ENCODE data around the gene C3orf70. TPM values are rescaled to one million over a fixed set of nuclear protein-coding genes. Genes with fewer than 3 reads are reported as not detected.

The C3orf70 gene
- total and polyA plus RNA-seq, 3 experiments from 2014 or later = 0.07 TPM; not detected in 2

GRCh38 chr3:185030951-185031350 is 121.9 kb downstream of the C3orf70 start:
- Mint-ChIP-seq H3K27ac (no peak overlapping the region), H3K4me3 (no peak overlapping the region), H3K36me3 (peaks cover 54 to 78% (median 71%) of the 10 kb centered on the region in 3 donors), H3K4me1 (no peaks in the 10 kb centered on the region), H3K27me3 (no peaks in the 10 kb centered on the region), H3K9me3 (peaks cover 12 to 23% (median 15%) of the 10 kb centered on the region in 5 donors)
- Histone ChIP-seq H3K9me3 (ENCODE audit: low read length) (no peaks in the 10 kb centered on the region), H3K4me1 (ENCODE audit: insufficient read depth, low read length) (no peaks in the 10 kb centered on the region), H3K4me3 (ENCODE audit: low read length) (no peak overlapping the region), H3K27ac (ENCODE audit: low read depth, low read length) (no peak overlapping the region), H3K36me3 (ENCODE audit: insufficient read depth, low read length) (peaks cover 15% of the 10 kb centered on the region), H3K27me3 (ENCODE audit: insufficient read depth, low read length, poor library complexity, severe bottlenecking) (no peaks in the 10 kb centered on the region)
- no peak for DNase-seq
- ChIA-PET CTCF (no interaction called here), POLR2A (no interaction called here)

GRCh38 chr3:185030399-185030798 is 122.5 kb downstream of the C3orf70 start:
- no peaks in the 10 kb centered on the region for H3K27me3 Mint-ChIP-seq
- Histone ChIP-seq H3K27ac (ENCODE audit: low read depth, low read length) (no peak overlapping the region), H3K27me3 (ENCODE audit: insufficient read depth, low read length, poor library complexity, severe bottlenecking) (no peaks in the 10 kb centered on the region), H3K4me3 (ENCODE audit: low read length) (no peak overlapping the region), H3K9me3 (ENCODE audit: low read length) (no peaks in the 10 kb centered on the region), H3K4me1 (ENCODE audit: insufficient read depth, low read length) (no peaks in the 10 kb centered on the region), H3K36me3 (ENCODE audit: insufficient read depth, low read length) (peaks cover 15% of the 10 kb centered on the region)
- peak overlapping the region in 1 of 8 donors; percentile 60 for H3K27ac Mint-ChIP-seq
- H3K36me3 Mint-ChIP-seq = peaks cover 54 to 78% (median 69%) of the 10 kb centered on the region in 3 donors
- ChIA-PET POLR2A (no interaction called here), CTCF (no interaction called here)
- H3K9me3 Mint-ChIP-seq = peaks cover 11 to 18% (median 12%) of the 10 kb centered on the region in 5 donors
- H3K4me1 Mint-ChIP-seq = no peaks in the 10 kb centered on the region
- no peak for DNase-seq
- H3K4me3 Mint-ChIP-seq = no peak overlapping the region

GRCh38 chr3:185029086-185029485 is 123.8 kb downstream of the C3orf70 start:
- CTCF ChIA-PET = no interaction called here
- Histone ChIP-seq H3K4me3 (ENCODE audit: low read length) (no peak overlapping the region), H3K9me3 (ENCODE audit: low read length) (no peaks in the 10 kb centered on the region), H3K36me3 (ENCODE audit: insufficient read depth, low read length) (peaks cover 15% of the 10 kb centered on the region), H3K27me3 (ENCODE audit: insufficient read depth, low read length, poor library complexity, severe bottlenecking) (no peaks in the 10 kb centered on the region), H3K27ac (ENCODE audit: low read depth, low read length) (no peak overlapping the region), H3K4me1 (ENCODE audit: insufficient read depth, low read length) (no peaks in the 10 kb centered on the region)
- Mint-ChIP-seq H3K4me3 (no peak overlapping the region), H3K27me3 (no peaks in the 10 kb centered on the region), H3K9me3 (peaks cover under 1 to 7% (median 5%) of the 10 kb centered on the region in 5 donors), H3K36me3 (peaks cover 50 to 78% (median 67%) of the 10 kb centered on the region in 3 donors), H3K27ac (no peak overlapping the region), H3K4me1 (peaks cover 0 to 4% (median 0%) of the 10 kb centered on the region in 3 donors)
- no peak for DNase-seq
- POLR2A ChIA-PET = no interaction called here

GRCh38 chr3:185028121-185028520 is 124.7 kb downstream of the C3orf70 start:
- H3K4me1 Mint-ChIP-seq = peaks cover 0 to 8% (median 0%) of the 10 kb centered on the region in 3 donors
- Histone ChIP-seq H3K27me3 (ENCODE audit: insufficient read depth, low read length, poor library complexity, severe bottlenecking) (no peaks in the 10 kb centered on the region), H3K9me3 (ENCODE audit: low read length) (no peaks in the 10 kb centered on the region), H3K4me3 (ENCODE audit: low read length) (no peak overlapping the region), H3K27ac (ENCODE audit: low read depth, low read length) (no peak overlapping the region), H3K36me3 (ENCODE audit: insufficient read depth, low read length) (peaks cover 10% of the 10 kb centered on the region), H3K4me1 (ENCODE audit: insufficient read depth, low read length) (no peaks in the 10 kb centered on the region)
- no peaks in the 10 kb centered on the region for H3K27me3 Mint-ChIP-seq
- no peak overlapping the region for H3K27ac Mint-ChIP-seq
- H3K4me3 Mint-ChIP-seq = no peak overlapping the region
- DNase-seq = no peak
- peaks cover 0 to 7% (median 3%) of the 10 kb centered on the region in 5 donors for H3K9me3 Mint-ChIP-seq
- POLR2A ChIA-PET = no interaction called here
- CTCF ChIA-PET = no interaction called here
- H3K36me3 Mint-ChIP-seq = peaks cover 46 to 74% (median 62%) of the 10 kb centered on the region in 3 donors

Other genes with a start within 250 kb of the C3orf70 start
- 1 to 10 TPM; 1.7 to 2.2 TPM for gene EHHADH, start 101.0 kb upstream of the C3orf70 start, total RNA-seq
- gene EHHADH, start 101.0 kb upstream of the C3orf70 start, polyA plus RNA-seq = 0.94 TPM
- gene MAP3K13, start 210.1 kb upstream of the C3orf70 start, total RNA-seq = 10 to 100 TPM; 14.1 to 15.2 TPM
- 41.0 TPM for gene MAP3K13, start 210.1 kb upstream of the C3orf70 start, polyA plus RNA-seq

Data from CD8-positive, alpha-beta memory T cell (primary cell).